HepG2 (cell line): ENCODE measurements around the gene ANKS1A.

Experiments
- ATF2 ChIP-seq: sonication (generic); formaldehyde crosslinking; IDR thresholded peaks from 2 replicates; pipeline ENCODE4 v1.4.0; 2020; ENCODE audit warnings: missing genetic modification reagents
- ATRX ChIP-seq: sonication (generic); formaldehyde crosslinking; IDR thresholded peaks from 2 replicates; pipeline ENCODE4 v1.4.0; 2020; ENCODE audit warnings: missing genetic modification reagents, borderline replicate concordance
- EZH2 ChIP-seq: conservative IDR thresholded peaks from 2 replicates; pipeline ENCODE4 v1.6.1; 2012; ENCODE audit warnings: mild to moderate bottlenecking, low read depth, low read length, moderate library complexity
- RAD51 ChIP-seq: fragments of 450-650 bp; IDR thresholded peaks from 2 replicates; pipeline ENCODE4 v1.6.1; 2016; ENCODE audit warnings: borderline replicate concordance
- SMC3 ChIP-seq: IDR thresholded peaks from 2 replicates; pipeline ENCODE4 v1.6.1; 2011; ENCODE audit warnings: low read length, improper control_type of control experiment
- SP1 ChIP-seq, 2 experiments: fragments of 450-650 bp in 1 of 2; sonication (generic) in 1 of 2; formaldehyde crosslinking in 1 of 2; IDR thresholded peaks; 2 replicates each; pipeline versions ENCODE4 v1.4.0 to v1.6.1; 2016 to 2020; ENCODE audit warnings: missing genetic modification reagents in 1 of 2
- TBP ChIP-seq: sonication (generic); formaldehyde crosslinking; IDR thresholded peaks from 2 replicates; pipeline ENCODE4 v1.5.0; 2020; ENCODE audit warnings: missing genetic modification reagents
- ZC3H4 ChIP-seq: sonication (generic); formaldehyde crosslinking; IDR thresholded peaks from 2 replicates; pipeline ENCODE4 v1.4.0; 2020; ENCODE audit warnings: missing genetic modification reagents, borderline replicate concordance
- ZFP62 ChIP-seq: sonication (generic); formaldehyde crosslinking; IDR thresholded peaks from 2 replicates; pipeline ENCODE4 v1.4.0; 2020; ENCODE audit warnings: missing genetic modification reagents
- ZFP90 ChIP-seq: sonication (generic); formaldehyde crosslinking; IDR thresholded peaks from 2 replicates; pipeline ENCODE4 v1.8.0; 2022; ENCODE audit warnings: missing genetic modification reagents, mild to moderate bottlenecking, inconsistent platforms, borderline replicate concordance
- ZNF232 ChIP-seq: sonication (generic); formaldehyde crosslinking; IDR thresholded peaks from 2 replicates; pipeline ENCODE4 v1.4.0; 2020; ENCODE audit warnings: missing genetic modification reagents, borderline replicate concordance

GRCh38 chr6:35072698-35073055 is 183.6 kb downstream of the ANKS1A start:
- TF ChIP-seq ZC3H4 (no peak), ZFP90 (no peak), ATF2 (CRISPR knock-in tag) (no peak), SMC3 (no peak), ZNF232 (CRISPR knock-in tag) (no peak), EZH2 (no peak), TBP (CRISPR knock-in tag) (no peak), ATRX (CRISPR knock-in tag) (no peak), SP1 (IDR thresholded peaks at IDR 0.05) (no peak), SP1 (CRISPR knock-in tag; IDR thresholded peaks at IDR 0.05) (no peak), RAD51 (no peak), ZFP62 (CRISPR knock-in tag) (no peak)
